Activated CD4-positive, alpha-beta T cell treated with anti-CD3 and anti-CD28 coated beads, Interleukin-2, Interleukin-4, amounts not matched to agents 100 ng/mL and 50 ng/mL, durations not matched to agents 16 hours and 8 hours (primary cell): ENCODE results near the gene ADIPOR2.

Experiments used
- DNase-seq: peaks from one replicate; pipeline ENCODE4 v3.0.0-alpha.2; 2020; ENCODE audit warnings: low spot score

ADIPOR2 gene, protein sequence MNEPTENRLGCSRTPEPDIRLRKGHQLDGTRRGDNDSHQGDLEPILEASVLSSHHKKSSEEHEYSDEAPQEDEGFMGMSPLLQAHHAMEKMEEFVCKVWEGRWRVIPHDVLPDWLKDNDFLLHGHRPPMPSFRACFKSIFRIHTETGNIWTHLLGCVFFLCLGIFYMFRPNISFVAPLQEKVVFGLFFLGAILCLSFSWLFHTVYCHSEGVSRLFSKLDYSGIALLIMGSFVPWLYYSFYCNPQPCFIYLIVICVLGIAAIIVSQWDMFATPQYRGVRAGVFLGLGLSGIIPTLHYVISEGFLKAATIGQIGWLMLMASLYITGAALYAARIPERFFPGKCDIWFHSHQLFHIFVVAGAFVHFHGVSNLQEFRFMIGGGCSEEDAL

DNA sequence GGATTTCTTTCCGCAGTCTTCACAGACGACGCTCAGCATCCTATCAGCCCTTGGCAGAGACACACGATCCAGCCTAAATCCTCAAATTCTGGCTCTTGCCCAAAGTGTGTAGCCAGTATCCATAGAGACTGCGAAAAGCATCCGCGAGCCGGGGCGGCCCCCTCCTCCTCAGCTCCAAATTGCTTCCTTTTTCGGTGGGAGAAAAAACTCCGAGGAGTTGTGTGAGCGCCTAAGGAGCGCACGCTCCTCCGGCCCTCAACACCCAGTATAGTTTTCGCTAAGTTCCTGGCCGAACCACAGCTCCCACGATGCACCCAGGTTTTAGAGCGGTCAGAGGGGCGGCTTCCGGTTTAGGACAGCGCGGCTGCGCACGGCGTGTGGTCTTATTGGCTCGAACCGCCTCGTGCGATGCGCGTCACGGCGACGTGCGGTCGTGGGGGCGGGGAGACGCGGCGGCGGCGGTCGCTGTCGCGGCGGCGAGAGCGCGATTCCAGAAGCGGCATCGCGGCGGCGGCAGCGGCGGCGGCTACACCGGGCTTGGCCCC, at the start of gene ADIPOR2:
Gene ADIPOR2 (plus strand): TSS at position 493 of the 545 bp plus-strand sequence. CDS start 63,274 bp downstream, outside the sequence.
- DNase-seq: peak; percentile 96

DNA sequence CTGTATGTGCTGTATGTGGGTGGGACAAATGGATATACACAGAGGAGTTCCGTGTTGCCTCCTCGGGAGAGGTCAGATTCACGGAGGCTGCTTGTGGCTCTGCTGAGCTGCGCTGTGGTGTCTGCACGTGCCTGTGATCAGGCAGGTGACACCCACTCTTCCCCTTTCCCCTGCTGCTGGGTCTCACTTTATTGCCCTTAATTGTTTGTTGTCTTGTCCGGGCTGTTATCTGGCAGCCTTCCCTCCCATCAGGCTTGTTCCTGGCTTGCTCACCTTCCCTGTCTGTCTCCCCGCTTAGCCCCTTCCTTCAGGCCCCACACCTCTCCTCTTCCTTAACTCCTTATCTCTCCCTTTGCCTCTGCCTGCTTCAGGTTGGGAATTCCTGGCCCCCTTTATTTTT, 48.4 kb upstream of the ADIPOR2 start:
- DNase-seq: no peak

DNA sequence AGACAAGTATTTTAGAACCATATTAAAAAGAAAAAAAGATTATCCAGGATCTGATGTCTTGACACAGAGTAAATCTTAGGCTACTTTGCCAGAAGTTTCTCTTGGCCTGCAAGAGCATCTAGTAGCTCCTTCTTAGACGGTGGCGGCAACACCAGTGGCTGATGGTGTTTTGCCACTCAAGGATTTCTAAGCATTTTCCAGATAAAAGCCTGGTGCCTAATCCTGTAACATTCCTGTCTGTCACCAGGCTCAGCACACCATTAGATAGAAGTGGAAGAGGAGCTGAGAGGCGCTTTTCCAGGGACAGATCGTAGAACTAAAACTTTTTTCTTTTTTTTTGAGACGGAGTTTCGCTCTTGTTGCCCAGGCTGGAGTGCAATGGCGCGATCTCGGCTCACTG, 47.8 kb upstream of the ADIPOR2 start:
- no peak for DNase-seq

DNA sequence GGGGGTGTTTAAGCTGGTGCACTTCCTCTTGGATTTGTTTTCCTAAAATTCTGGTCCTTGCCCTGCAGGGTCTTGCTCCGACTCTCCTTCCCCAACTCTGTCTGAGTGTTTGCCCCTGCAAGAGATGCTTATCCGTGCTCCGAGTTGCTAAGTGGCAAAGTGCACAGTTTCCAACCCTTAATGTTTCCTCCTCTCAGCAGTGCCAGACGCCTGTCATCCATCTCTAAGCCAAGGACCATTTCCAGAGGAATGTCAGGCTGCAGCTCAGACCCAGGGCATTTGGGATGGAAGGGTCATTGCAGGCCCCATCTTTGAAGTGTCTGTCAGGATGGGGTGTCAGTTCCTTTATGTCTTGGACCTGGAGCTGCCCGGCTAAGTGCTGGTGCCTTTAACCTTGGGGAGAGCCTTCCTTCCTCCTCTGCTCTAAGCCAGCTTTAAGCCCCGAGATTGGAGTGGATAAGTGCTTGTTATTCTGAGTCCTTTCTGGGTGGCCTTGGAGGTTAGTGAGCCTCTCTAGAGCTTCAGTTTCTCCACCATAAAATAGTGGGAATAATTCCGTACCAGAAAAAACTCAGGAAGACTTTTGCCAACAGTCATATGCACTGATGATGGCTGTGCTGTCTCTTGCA, 46.9 kb upstream of the ADIPOR2 start:
- no peak for DNase-seq

DNA sequence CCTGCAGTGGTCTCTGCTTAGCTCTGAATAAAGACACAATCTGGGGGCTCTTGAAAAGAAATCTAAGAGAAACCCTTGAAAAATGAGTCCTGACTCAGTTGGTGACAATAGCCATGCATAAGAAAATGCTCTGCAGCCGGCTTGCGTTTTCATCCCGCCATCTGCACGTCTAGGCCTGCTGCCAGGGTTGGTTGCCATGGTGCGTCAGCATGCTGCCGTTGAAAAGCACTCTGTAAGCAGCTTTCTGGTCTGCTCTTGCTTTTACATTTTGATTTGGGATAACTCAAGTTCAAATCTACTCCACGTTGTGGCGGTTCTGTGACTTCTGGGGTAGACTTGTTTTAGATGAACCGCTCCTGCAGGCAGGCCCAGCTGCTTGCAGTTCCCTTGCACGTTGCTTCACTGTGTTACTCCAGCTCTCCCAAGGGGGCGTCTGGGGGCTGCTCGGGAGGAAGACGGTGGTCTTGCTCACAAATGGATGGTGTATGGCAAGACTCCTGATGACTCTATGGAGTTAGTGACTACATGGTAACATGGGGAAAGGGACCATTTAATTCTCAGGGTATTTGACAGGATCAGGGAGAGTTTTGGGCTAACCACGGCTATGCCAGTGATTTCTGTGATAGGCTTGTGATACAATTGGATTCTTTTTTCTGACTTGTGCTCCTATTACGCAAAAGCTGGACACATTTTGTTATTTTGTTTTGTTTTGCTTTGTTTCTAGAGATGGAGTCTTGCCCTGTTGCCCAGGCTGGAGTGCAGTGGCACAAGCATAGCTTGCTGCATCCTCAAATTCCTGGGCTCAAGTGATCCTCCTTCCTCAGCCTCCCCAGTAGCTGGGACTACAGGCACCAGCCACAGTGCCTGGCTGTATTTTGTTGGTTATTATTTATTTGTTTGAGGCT, 46.1 kb upstream of the ADIPOR2 start:
- no peak for DNase-seq

DNA sequence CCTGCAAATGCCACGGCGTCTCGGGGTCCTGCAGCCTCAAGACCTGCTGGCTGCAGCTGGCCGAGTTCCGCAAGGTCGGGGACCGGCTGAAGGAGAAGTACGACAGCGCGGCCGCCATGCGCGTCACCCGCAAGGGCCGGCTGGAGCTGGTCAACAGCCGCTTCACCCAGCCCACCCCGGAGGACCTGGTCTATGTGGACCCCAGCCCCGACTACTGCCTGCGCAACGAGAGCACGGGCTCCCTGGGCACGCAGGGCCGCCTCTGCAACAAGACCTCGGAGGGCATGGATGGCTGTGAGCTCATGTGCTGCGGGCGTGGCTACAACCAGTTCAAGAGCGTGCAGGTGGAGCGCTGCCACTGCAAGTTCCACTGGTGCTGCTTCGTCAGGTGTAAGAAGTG, 45.1 kb upstream of the ADIPOR2 start:
- DNase-seq: no peak

DNA sequence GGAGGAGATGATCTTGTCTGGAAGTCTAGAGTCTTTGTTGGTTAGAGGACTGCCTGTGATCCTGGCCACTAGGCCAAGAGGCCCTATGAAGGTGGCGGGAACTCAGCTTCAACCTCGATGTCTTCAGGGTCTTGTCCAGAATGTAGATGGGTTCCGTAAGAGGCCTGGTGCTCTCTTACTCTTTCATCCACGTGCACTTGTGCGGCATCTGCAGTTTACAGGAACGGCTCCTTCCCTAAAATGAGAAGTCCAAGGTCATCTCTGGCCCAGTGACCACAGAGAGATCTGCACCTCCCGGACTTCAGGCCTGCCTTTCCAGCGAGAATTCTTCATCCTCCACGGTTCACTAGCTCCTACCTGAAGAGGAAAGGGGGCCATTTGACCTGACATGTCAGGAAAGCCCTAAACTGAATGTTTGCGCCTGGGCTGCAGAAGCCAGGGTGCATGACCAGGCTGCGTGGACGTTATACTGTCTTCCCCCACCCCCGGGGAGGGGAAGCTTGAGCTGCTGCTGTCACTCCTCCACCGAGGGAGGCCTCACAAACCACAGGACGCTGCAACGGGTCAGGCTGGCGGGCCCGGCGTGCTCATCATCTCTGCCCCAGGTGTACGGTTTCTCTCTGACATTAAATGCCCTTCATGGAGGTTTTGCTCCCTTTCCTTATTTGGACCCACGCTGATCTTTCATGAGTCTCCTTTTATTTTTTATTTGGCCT, 44.1 kb upstream of the ADIPOR2 start:
- DNase-seq: no peak

DNA sequence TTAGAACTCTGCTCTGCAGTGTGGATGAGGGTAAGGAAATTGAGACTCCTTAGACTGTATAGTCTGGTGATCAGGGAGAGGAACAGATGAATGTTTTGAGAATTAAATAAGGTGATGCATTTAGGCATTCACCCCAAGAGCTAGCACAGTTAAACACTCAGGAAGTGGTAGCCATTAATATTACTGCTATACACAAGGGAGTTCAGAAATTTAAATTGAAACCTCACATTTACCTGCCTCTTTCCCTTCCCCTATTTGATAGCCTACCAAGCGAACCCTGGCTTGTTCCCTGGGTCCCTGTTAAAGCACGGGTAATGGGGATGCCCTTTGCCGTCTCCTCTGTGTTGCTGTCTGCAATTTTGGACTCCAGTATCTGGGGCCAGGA, 43.6 kb upstream of the ADIPOR2 start:
- DNase-seq: no peak

DNA sequence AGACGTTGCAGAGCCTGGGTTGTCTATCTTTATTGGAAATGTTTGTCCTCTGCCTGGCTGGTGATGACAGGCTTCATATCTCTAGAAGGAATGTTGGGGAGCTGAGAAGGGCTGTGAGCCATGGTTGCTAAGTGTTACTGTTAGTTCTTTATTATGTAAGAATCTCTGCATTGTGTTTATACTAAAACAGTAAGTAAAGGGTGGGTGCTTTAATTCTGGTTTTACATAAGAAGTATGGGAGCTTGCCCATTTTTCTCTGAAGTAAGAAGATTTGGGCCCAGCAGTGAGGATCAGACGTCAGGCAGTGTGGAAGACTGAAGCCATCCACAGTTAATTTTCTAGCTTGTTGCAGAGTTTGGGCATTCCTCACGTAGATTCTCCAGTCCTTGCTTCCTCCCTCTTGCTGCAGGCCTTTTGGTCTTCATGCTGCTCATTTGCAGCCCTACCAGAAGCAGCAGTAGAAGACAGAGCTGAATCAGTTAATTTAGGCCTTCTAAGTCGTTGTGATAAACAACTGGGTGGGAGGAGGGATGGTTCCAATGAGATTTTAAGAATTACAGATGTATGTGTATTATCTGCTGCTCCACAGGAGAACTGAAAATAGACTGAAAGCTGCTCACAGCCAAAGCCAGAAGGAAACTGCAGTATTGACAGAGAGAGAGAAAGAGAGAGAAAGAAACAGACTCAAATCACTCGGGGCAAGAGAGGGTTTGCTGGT, 40.5 kb upstream of the ADIPOR2 start:
- no peak for DNase-seq

DNA sequence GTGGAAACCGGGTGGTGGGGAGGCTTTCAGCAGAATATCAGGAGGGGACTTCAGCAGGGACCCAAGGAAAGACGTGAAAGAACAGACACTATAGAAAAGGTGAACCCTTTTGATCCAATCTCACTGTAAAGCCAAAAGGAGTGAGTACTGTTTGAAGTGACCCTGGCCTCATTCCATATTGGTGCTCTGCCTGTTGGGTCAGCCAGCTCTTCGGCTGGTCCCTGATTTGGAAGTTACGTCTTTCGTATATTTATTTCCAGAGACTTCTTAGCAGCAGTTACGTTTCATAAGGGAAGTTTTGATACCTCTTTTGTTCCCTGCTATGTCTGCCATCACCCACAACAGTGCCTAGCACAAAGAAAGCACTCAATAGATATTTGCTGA, 39.9 kb upstream of the ADIPOR2 start:
- DNase-seq: no peak

DNA sequence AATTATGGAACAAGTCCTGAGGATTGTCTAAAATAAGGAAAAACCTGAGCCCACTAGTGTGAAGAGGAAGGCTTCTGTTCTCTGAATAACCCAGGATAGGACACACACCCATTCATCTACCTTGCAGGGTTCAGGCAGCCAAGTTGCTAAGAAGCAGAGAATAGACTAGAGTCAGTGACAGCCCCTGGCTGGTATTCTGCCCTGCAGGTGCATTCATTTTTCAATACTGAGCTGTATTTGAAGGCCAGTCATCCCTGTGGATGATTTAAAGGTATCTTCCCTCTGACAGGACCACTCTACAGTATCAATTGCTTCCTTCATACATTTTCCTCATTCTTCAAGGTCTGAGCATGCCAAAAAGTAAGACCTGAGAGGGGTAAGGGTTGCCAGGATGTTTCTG, 38.9 kb upstream of the ADIPOR2 start:
- DNase-seq: no peak

DNA sequence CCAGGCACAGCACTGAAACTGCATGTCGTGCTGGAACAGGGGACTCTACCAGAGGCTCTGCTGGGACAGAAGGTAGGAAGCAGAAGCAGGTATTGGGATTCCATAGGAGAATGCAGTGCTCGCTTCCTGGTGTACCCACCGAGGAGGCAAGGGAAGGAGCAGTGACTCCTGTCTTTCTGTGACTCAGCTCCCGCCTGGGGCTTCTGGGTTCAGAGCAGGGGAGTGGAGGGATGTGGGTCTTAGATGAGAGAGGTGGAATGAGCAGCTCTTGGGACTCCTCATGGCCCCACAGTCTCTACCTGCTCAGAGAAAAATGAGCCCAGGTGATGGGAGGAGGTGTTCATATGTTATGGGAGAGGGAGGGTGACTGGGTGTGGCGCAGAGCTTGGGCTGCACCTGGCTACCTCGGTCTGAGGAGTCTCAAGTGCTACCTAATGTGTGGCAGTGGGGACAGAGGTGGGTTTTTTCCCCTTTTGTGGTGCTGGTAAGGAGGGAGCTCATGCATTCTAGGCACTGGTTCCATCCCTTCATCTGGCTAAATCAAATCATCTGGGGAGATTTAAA, 35.6 kb upstream of the ADIPOR2 start:
- no peak for DNase-seq

DNA sequence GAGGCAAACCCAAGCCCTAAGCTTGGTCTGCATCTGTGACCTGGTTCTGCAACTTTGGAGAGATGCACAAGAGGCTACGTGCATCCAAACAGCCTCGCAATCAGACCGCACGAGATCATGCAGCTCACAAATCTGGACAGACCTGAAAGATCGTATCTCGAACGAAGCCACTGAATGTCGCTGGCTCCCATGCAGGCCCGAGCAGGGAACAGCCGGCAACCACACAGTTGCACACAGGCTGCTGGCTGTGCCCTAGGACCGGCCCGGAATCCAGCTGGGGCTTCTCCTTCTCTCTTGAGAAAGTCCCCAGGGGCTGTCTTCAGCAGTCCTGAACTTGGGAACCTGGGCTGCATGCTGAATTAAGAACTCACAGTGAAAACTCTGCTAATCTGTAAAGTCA, 34.0 kb upstream of the ADIPOR2 start:
- no peak for DNase-seq

DNA sequence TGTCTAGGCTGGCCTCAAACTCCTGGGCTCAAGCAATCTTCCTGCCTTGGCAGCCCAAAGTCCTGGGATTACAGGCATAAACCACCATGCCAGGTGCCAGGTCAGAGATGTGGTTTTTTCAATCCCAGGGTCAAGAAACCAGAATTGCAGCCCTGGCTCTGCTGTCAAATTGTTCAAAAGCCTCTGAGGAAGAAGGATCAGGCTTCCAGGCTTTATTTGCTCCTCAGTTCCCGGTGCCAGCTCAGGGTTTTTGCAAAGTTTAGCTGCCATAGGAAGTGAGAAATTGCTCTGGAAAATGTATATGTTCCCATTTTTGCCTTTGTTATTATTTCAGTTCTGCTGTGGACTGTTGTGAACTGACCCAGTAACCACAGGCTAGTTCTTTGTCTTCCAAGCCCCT, 33.2 kb upstream of the ADIPOR2 start:
- no peak for DNase-seq

DNA sequence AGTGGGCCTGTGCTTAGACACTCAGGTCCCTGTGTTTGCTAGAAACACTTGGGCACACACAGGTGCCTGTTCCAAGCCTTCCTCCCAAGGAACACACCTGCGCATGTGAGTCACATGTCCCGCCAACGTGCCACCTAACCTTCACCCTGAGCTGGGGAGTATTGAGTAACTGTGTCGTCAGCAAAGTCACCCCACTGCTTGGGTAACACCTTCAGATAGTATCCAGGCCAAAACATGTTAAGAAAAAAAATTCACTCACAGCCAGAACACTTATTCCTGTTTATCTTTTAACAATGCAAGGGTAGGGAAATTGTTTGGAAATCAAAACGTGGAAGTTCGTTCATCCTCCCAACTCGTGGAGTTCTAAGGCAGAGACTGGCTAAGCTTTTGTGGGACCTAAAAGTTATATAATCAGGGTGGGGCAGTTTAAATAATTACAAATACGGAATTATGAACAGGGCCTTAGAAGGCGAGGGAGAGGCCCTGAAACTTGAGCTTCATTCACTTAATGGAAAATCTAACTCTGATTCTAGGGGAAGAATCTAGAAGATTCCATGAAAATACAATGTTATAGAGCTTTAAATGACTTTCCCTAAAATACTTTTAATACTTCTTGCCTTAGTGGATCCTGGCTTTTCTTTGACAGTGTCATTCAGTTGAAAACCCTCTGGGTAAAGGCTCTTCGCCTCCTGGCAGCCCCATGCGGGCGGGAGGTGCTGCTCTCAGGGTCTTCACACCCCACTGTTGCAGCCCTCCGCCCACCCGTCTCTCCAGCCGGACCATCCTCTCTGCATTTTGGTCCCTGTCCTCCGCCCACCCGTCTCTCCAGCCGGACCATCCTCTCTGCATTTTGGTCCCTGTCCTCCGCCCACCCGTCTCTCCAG, 30.3 kb upstream of the ADIPOR2 start:
- DNase-seq: peak; percentile 11

DNA sequence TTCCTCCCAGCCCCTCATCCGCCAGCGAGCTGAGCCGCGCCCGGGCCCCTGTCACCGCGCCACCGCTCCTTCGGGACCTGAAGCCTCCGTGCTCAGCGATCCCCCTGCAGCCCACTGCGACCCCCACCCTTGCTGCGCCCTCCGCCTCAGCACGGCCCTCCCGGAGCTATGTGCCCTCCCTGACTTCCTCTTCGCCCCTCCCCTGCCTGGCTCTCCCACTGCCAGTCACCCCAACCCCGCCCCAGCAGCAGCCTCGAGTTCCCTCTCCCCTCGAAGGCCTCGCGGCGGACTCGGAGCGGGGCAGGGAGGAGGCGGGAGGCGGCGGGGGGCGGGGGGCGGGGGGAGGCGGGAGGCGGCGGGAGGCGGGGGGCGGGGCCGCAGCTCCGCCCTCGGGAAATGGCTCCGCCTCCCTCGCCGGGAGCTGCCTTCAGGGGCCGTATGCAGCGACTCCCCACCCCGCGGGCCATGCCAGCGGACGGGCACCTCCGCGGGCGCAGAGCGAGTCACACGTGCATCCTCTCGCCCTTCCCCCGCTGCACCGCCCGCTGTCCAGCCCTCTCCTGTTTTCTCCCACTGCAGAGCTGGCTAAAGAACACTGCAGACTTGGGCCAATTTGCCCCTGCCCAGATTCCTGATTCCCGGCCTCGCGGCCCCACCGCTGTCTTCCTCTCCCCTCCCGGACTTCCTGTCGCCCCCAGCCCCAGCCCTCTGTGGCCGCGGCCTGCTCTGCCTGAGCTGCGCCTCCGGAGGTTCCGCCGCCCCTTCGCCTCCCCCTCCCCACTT, 29.1 kb upstream of the ADIPOR2 start:
- peak; percentile 81 for DNase-seq

DNA sequence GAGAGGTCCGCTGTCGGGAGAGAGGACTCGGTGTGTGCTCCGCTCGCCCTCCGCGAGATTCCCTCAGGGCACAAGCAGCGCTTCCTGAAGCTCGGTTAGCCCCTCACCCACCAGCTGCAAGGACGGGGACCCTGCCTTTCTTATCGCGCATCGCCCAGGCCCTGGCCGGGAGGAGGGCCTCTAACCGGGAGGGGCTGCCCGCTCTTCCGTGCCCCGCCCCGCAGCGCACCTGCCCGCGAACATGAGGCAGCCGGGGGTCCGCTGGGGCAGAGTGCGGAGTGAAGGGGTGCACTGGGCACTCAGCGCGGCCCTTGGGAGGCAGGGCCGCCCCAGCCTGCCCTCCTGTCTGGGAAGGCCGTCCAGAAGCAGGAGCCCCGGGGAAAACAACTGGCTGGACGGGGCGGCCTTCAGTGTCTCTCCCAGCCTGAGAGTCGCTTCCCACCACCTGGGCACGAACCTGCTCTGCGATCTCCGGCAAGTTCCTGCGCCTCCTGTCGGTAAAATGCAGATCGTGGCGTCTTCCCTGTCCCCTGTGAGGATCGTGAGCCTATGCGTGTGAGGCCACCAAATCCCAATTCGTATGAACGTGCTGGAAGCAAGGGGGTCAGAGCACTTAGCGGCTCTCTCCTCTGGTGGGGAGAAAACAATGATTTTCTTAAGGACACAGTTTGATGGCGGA, 28.0 kb upstream of the ADIPOR2 start:
- DNase-seq: no peak

DNA sequence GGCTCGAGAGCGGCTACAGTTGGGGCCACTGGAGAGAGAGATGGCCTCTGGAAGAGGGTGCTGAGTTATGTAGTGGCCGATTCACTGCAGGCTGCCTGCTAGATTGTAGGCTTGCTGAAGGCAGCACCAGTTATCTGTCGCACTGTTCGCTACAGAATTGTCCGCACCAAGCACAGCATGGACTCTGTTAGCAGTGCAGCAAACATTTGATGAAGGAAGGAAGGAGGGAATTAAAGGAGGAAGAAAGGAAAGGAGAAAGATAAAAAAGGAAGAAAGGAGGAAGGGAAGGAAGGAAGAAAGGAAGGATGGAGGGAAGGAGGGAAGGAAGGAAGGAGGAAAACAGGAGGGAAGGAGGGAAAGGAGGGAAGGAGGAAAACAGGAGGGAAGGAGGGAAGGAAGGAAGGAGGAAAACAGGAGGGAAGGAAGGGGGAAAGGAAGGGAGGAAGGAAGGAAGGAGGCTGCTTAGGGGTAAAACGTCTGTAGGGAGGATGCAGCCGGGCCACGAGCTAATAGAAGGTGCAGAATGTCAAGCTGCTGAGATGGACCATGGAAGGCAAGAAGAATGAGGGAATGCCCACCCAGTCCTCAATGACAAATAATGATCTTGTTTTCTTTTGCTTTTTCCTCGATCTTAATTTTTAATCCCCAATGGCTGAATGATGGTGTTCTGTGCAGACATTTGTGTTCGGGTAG, 27.3 kb upstream of the ADIPOR2 start:
- DNase-seq: no peak
